ENCODE measurements around the gene TGFBR3.
A peak's percentile ranks its signal among the peaks of the same experiment; 100 is the strongest.

Gene TGFBR3

GRCh38 chr1:91889717-91890459, 3.9 kb upstream of the TGFBR3 start:
- intact Hi-C loops (cut with DNase I) = no loop called here
- DNase-seq = peak in 1 of 42 donors; percentile 22

- DNase-seq = peak in 20 of 42 donors; percentile 4 to 56 (median 18)
- intact Hi-C loops (cut with DNase I) = no loop called here
Observed at GRCh38 chr1:91885213-91885715, 687 bp downstream of the TGFBR3 start.

GRCh38 chr1:91884459-91885212, 1.3 kb downstream of the TGFBR3 start:
- intact Hi-C loops (cut with DNase I) = no loop called here
- peak in 20 of 42 donors; percentile 8 to 49 (median 24) for DNase-seq

GRCh38 chr1:91883470-91883869, 2.5 kb downstream of the TGFBR3 start:
- no peak for DNase-seq
- intact Hi-C loops (cut with DNase I) = no loop called here

- no peak for DNase-seq
- intact Hi-C loops (cut with DNase I) = no loop called here
Observed at GRCh38 chr1:91881280-91881679, 4.7 kb downstream of the TGFBR3 start.

GRCh38 chr1:91879733-91880132, 6.2 kb downstream of the TGFBR3 start:
- intact Hi-C loops (cut with DNase I) = no loop called here
- no peak for DNase-seq

- intact Hi-C loops (cut with DNase I) = no loop called here
- DNase-seq = no peak
Observed at GRCh38 chr1:91877574-91878208, 8.3 kb downstream of the TGFBR3 start.

GRCh38 chr1:91876781-91877573, 9.0 kb downstream of the TGFBR3 start:
- intact Hi-C loops (cut with DNase I) = no loop called here
- DNase-seq = no peak

- DNase-seq = no peak
- intact Hi-C loops (cut with DNase I) = no loop called here
Observed at GRCh38 chr1:91876040-91876470, 9.9 kb downstream of the TGFBR3 start.

- intact Hi-C loops (cut with DNase I) = no loop called here
Observed at GRCh38 chr1:91874167-91874566, 11.8 kb downstream of the TGFBR3 start.

GRCh38 chr1:91872559-91873081, 13.3 kb downstream of the TGFBR3 start:
- intact Hi-C loops (cut with DNase I) = no loop called here
- no peak for DNase-seq

More at GRCh38 chr1:91874167-91874566, 11.8 kb downstream of the TGFBR3 start:
- DNase-seq = no peak

- no peak for DNase-seq
- intact Hi-C loops (cut with DNase I) = no loop called here
Observed at GRCh38 chr1:91872000-91872399, 14.0 kb downstream of the TGFBR3 start.

- no peak for DNase-seq
- intact Hi-C loops (cut with DNase I) = no loop called here
Observed at GRCh38 chr1:91870322-91870721, 15.6 kb downstream of the TGFBR3 start.

GRCh38 chr1:91866425-91866824, 19.5 kb downstream of the TGFBR3 start:
- intact Hi-C loops (cut with DNase I) = no loop called here
- DNase-seq = no peak

- no peak for DNase-seq
- intact Hi-C loops (cut with DNase I) = no loop called here
Observed at GRCh38 chr1:91864017-91864700, 21.8 kb downstream of the TGFBR3 start.

GRCh38 chr1:91863498-91863897, 22.5 kb downstream of the TGFBR3 start:
- no peak for DNase-seq
- intact Hi-C loops (cut with DNase I) = no loop called here

- DNase-seq = no peak
- intact Hi-C loops (cut with DNase I) = no loop called here
Observed at GRCh38 chr1:91862120-91862519, 23.8 kb downstream of the TGFBR3 start.

GRCh38 chr1:91857557-91858239, 28.3 kb downstream of the TGFBR3 start:
- intact Hi-C loops (cut with DNase I) = no loop called here
- no peak for DNase-seq
